ENCODE results near the gene SOX5.
"Not testable (repeated sequence)": the region's sequence is repeated elsewhere in the genome, so short reads cannot be mapped to it uniquely, and the experiment has no call there.

Gene SOX5

DNA sequence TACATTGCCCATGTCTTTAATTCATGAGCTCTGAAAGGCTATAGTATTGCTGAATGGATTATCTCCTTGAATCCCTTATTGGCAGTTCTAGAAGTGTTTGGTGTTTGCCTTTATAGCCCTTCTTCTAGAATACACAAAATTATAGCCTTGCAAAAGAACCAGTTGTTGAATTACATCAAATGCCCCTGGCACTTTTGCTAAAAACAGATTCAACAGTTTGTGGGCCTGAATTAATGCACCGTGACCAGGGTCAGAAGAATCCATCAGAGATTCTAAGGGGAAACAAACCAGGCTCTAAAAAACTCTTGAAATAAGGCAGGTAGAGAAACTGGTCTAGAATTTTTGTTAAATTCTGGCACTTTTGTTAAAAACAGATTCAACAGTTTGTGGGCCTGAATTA, 197.8 kb downstream of the SOX5 start:
- no peaks in the 10 kb centered on the region for H3K27me3 ChIP-seq (ENCODE audit: low read depth)
- H3K4me1 ChIP-seq: peaks cover 43% of the 10 kb centered on the region
- no peaks in the 10 kb centered on the region for H3K9me3 ChIP-seq
- no peak overlapping the region for H3K4me3 ChIP-seq
- H3K36me3 ChIP-seq (replicated peaks): no peaks in the 10 kb centered on the region
- in situ Hi-C loops (cut with MboI; ENCODE audit: low sequenced_read_pairs): no loop called here
- peak in 1 of 2 experiments; percentile 26 for DNase-seq (ENCODE audit: low spot score in 2 of 2)

DNA sequence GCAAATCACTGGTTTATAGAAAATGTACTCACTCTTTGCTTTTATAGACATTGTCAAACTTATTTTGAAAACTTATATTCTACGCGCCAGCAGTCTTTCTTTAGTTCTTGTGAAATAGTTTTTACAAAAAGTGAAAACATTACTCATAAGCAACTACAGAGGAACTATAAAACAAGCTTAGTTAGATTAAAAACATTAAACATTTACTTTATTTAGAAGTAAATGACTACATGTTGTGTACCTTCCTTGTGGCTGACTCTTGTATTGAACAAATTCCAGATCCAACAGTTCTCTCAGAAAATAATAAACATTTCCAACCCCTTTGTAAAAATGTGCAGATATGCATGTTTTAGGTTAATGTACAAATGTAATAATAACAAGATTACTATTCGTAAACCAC, 198.5 kb downstream of the SOX5 start:
- Histone ChIP-seq H3K9me3 (no peaks in the 10 kb centered on the region), H3K27me3 (ENCODE audit: low read depth) (no peaks in the 10 kb centered on the region), H3K4me1 (peaks cover 39% of the 10 kb centered on the region), H3K36me3 (replicated peaks) (no peaks in the 10 kb centered on the region), H3K4me3 (no peak overlapping the region)
- DNase-seq (ENCODE audit: low spot score in 2 of 2): no peak
- in situ Hi-C loops (cut with MboI; ENCODE audit: low sequenced_read_pairs): no loop called here

DNA sequence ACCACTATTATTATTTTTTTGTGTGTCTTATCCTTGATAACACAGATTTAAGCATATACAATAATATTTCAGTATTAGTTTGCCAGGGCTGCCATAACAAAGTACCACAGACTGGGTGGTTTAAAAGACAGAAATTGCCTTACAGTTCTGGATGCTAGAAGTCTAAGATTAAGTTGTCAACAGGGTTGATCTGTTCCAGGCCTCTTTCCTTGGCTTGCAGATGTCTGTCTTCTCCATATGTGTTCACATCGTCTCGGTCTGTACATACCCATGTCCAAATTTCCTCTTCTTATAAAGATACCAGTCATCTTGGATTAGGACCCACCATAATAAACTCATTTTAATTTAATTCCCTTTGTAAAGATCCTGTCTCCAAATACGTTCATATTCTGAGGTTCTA, 204.8 kb downstream of the SOX5 start:
- no peak for DNase-seq (ENCODE audit: low spot score in 2 of 2)
- in situ Hi-C loops (cut with MboI; ENCODE audit: low sequenced_read_pairs): no loop called here
- no peak overlapping the region for H3K4me3 ChIP-seq
- no peaks in the 10 kb centered on the region for H3K4me1 ChIP-seq
- no peaks in the 10 kb centered on the region for H3K9me3 ChIP-seq
- no peaks in the 10 kb centered on the region for H3K36me3 ChIP-seq (replicated peaks)
- no peaks in the 10 kb centered on the region for H3K27me3 ChIP-seq (ENCODE audit: low read depth)

DNA sequence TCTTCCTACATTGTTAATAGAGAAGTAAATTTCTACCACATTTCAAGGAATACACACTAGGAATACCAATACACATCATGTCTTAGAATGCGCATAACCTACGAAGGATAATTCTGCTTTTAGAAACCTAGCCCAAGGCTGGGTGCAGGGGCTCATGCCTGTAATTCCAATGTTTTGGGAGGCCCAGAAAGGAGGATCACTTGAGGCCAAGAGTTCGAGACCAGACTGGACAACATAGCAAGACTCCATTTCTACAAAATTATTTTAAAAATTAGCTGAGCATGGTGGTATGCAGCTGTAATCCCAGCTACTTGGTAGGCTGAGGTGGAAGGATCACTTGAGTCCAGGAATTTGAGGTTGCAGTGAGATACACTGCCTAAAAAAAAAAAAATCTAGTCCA, 206.9 kb downstream of the SOX5 start:
- Histone ChIP-seq H3K36me3 (replicated peaks) (peaks cover 5% of the 10 kb centered on the region; the same call in 1 of the 2 replicates), H3K4me3 (no peak overlapping the region), H3K27me3 (ENCODE audit: low read depth) (no peaks in the 10 kb centered on the region), H3K4me1 (no peaks in the 10 kb centered on the region), H3K9me3 (no peaks in the 10 kb centered on the region)
- in situ Hi-C loops (cut with MboI; ENCODE audit: low sequenced_read_pairs): no loop called here
- DNase-seq (ENCODE audit: low spot score in 2 of 2): no peak

DNA sequence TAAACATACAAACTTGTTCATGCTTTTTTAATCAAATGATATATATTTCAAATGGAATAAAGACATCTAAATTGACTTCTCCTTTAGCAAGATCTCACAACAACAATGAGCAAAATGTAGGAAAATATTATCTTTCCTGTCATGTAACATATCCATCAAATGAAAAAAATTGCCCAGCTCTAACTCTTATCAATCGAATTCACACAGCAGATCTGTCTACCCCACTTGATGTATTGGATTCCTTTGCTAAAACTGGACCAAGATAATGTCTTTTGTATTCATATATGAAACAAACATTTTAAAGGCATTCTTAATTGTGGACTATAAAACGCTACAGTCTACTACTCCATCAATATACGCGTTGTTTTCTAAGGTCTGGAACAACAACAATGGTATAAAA, 218.0 kb downstream of the SOX5 start:
- Histone ChIP-seq H3K27me3 (ENCODE audit: low read depth) (no peaks in the 10 kb centered on the region), H3K9me3 (no peaks in the 10 kb centered on the region), H3K4me3 (no peak overlapping the region), H3K4me1 (no peaks in the 10 kb centered on the region), H3K36me3 (replicated peaks) (no peaks in the 10 kb centered on the region; the same call in 1 of the 2 replicates)
- in situ Hi-C loops (cut with MboI; ENCODE audit: low sequenced_read_pairs): no loop called here
- no peak for DNase-seq (ENCODE audit: low spot score in 2 of 2)

GRCh38 chr12:23731035-23731434, 218.4 kb downstream of the SOX5 start:
- no peaks in the 10 kb centered on the region for H3K27me3 ChIP-seq (ENCODE audit: low read depth)
- no peaks in the 10 kb centered on the region for H3K4me1 ChIP-seq
- H3K9me3 ChIP-seq: no peaks in the 10 kb centered on the region
- DNase-seq (ENCODE audit: low spot score in 2 of 2): no peak
- in situ Hi-C loops (cut with MboI; ENCODE audit: low sequenced_read_pairs): no loop called here
- no peaks in the 10 kb centered on the region; the same call in 1 of the 2 replicates for H3K36me3 ChIP-seq (replicated peaks)
- H3K4me3 ChIP-seq: no peak overlapping the region

DNA sequence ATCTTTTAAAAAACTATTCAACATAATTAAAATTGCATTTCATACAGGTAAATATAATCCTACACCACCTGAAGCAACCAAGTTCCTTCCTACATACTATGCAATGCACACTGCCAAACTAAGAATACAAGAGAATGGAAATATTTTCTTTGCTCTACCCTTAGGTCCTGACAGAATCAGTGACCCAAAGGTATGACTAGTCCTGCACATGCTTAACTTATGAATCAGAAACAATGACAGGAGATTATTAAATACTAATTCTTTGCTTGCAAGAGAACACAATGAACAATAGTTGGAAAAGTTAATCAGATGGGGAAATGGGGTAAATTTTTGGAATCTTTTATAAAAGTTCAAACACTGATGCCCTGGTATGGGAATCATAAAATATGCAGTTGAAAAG, 220.1 kb downstream of the SOX5 start:
- no peaks in the 10 kb centered on the region for H3K4me1 ChIP-seq

GRCh38 chr12:23726646-23727045, 222.8 kb downstream of the SOX5 start:
- Histone ChIP-seq H3K9me3 (no peaks in the 10 kb centered on the region), H3K4me1 (no peaks in the 10 kb centered on the region), H3K4me3 (no peak overlapping the region), H3K36me3 (replicated peaks) (no peaks in the 10 kb centered on the region), H3K27me3 (ENCODE audit: low read depth) (no peaks in the 10 kb centered on the region)
- in situ Hi-C loops (cut with MboI; ENCODE audit: low sequenced_read_pairs): no loop called here
- no peak for DNase-seq (ENCODE audit: low spot score in 2 of 2)

More for the DNA sequence above, 220.1 kb downstream of the SOX5 start:
- no peak overlapping the region for H3K4me3 ChIP-seq
- no peaks in the 10 kb centered on the region for H3K9me3 ChIP-seq
- in situ Hi-C loops (cut with MboI; ENCODE audit: low sequenced_read_pairs): no loop called here
- H3K36me3 ChIP-seq (replicated peaks): no peaks in the 10 kb centered on the region; the same call in 1 of the 2 replicates
- DNase-seq (ENCODE audit: low spot score in 2 of 2): no peak
- no peaks in the 10 kb centered on the region for H3K27me3 ChIP-seq (ENCODE audit: low read depth)

GRCh38 chr12:23722655-23723054, 226.8 kb downstream of the SOX5 start:
- no peak for DNase-seq (ENCODE audit: low spot score in 2 of 2)
- in situ Hi-C loops (cut with MboI; ENCODE audit: low sequenced_read_pairs): no loop called here
- Histone ChIP-seq H3K27me3 (ENCODE audit: low read depth) (no peaks in the 10 kb centered on the region), H3K9me3 (no peaks in the 10 kb centered on the region), H3K4me1 (no peaks in the 10 kb centered on the region), H3K4me3 (no peak overlapping the region), H3K36me3 (replicated peaks) (no peaks in the 10 kb centered on the region)

DNA sequence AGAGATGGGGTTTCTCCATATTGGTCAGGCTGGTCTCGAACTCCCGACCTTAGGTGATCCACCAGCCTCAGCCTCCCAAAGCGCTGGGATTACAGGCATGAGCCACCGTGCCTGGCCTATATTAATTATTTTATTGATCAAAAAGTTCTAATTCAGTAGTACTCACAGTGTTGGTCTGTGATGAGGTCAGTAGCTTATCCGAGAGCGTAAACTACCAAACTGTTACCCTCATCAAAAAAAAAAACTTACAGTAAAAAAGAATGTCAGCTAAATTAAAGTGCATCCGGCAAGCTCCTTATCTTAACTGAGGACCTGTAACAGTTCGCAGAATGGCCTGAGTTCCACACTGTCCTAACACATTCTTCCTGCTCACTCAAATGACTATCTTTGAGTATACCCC, 228.2 kb downstream of the SOX5 start:
- Histone ChIP-seq H3K4me1 (no peaks in the 10 kb centered on the region), H3K9me3 (no peaks in the 10 kb centered on the region), H3K27me3 (ENCODE audit: low read depth) (no peaks in the 10 kb centered on the region), H3K4me3 (no peak overlapping the region), H3K36me3 (replicated peaks) (no peaks in the 10 kb centered on the region)
- in situ Hi-C loops (cut with MboI; ENCODE audit: low sequenced_read_pairs): no loop called here
- no peak for DNase-seq (ENCODE audit: low spot score in 2 of 2)

DNA sequence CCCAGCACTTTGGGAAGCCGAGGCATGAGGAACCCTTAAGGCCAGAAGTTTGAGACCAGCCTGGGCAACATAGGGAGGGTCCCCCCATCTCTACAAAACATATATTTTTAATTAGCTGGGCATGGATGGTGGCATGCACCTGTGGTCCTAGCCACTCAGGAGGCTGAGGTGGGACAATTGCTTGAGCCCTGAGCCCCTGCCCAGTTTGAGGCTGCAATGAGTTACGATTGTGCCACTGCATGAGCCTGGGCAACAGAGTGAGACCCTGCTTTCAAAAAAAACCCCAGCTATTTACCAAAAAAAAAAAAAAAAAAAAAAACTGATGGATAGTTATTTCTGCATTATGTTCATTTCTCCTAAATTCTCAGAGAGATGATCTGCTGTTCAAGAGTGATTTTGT, 230.0 kb downstream of the SOX5 start:
- no peak for DNase-seq (ENCODE audit: low spot score in 2 of 2)
- H3K27me3 ChIP-seq (ENCODE audit: low read depth): no peaks in the 10 kb centered on the region
- H3K4me1 ChIP-seq: no peaks in the 10 kb centered on the region
- no peaks in the 10 kb centered on the region for H3K9me3 ChIP-seq
- H3K36me3 ChIP-seq (replicated peaks): no peaks in the 10 kb centered on the region
- in situ Hi-C loops (cut with MboI; ENCODE audit: low sequenced_read_pairs): no loop called here
- no peak overlapping the region for H3K4me3 ChIP-seq

DNA sequence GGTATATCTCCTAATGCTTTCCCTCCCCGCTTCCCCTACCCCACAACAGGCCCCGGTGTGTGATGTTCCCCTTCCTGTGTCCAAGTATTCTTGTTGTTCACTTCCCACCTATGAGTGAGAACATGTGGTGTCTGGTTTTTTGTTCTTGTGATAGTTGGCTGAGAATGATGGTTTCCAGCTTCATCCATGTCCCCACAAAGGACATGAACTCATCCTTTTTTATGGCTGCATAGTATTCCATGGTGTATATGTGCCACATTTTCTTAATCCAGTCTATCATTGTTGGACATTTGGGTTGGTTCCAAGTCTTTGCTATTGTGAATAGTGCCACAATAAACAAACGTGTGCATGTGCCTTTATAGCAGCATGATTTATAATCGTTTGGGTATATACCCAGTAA, 239.1 kb downstream of the SOX5 start:
- H3K4me3 ChIP-seq; H3K27me3 ChIP-seq (ENCODE audit: low read depth); in situ Hi-C loops (cut with MboI; ENCODE audit: low sequenced_read_pairs): not testable (repeated sequence)

DNA sequence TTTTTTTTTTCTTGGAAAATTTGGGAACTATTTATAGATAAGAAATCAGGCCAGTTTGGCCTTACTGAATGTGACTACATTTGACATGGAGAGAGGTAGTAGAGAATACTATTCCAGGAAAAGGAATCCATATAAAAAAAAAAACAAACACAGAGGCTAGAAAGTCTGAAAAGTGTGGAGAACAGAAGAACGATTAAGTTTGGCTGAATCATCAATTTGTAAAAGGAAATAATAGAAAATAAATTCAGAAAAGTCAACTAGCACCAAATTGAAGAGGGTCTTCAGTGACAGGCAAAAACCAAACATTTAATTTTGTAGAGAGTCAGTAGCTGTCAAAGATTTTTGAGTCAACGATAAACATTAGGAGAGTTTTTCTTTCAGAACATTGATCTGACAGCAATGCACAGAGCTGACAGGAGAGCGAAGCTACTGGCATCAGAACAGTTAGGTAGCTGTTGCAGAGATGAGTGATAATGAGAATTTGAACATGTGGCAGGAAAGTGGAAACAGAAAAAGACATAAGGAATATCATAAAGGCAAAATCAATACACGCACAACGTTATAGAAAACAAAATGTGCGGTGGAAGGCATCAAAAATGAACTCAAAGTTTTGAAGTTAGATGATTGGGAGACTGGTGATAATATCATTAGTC, 241.2 kb downstream of the SOX5 start:
- in situ Hi-C loops (cut with MboI; ENCODE audit: low sequenced_read_pairs): no loop called here

More for the DNA sequence above, 239.1 kb downstream of the SOX5 start:
- DNase-seq (ENCODE audit: low spot score in 2 of 2); H3K9me3 ChIP-seq; H3K36me3 ChIP-seq (replicated peaks); H3K4me1 ChIP-seq: not testable (repeated sequence)

GRCh38 chr12:23707270-23707669, 242.2 kb downstream of the SOX5 start:
- peaks cover 19% of the 10 kb centered on the region for H3K4me1 ChIP-seq
- H3K36me3 ChIP-seq (replicated peaks): no peaks in the 10 kb centered on the region
- DNase-seq (ENCODE audit: low spot score in 2 of 2): no peak
- no peaks in the 10 kb centered on the region for H3K9me3 ChIP-seq
- H3K4me3 ChIP-seq: no peak overlapping the region
- no peaks in the 10 kb centered on the region for H3K27me3 ChIP-seq (ENCODE audit: low read depth)
- in situ Hi-C loops (cut with MboI; ENCODE audit: low sequenced_read_pairs): no loop called here

More for the DNA sequence above, 241.2 kb downstream of the SOX5 start:
- H3K27me3 ChIP-seq (ENCODE audit: low read depth): no peaks in the 10 kb centered on the region
- peaks cover 11% of the 10 kb centered on the region for H3K4me1 ChIP-seq
- no peak overlapping the region for H3K4me3 ChIP-seq
- DNase-seq (ENCODE audit: low spot score in 2 of 2): no peak
- no peaks in the 10 kb centered on the region for H3K9me3 ChIP-seq
- no peaks in the 10 kb centered on the region for H3K36me3 ChIP-seq (replicated peaks)
